Cardiac septum (tissue), 1 donor: ENCODE results near the gene MICAL2. TPM values are rescaled to one million over a fixed set of nuclear protein-coding genes. Genes with fewer than 3 reads are reported as not detected.

Experiments
- DNase-seq: peaks from one replicate; pipeline ENCODE4 v3.0.0-alpha.2; 2020; ENCODE audit warnings: low spot score
- intact Hi-C: fragments of 100-400 bp; cut with DNase I; formaldehyde crosslinking; loops from one replicate; pipeline ENCODE4 v1.14.0; 2022
- total RNA-seq: library from RNA; stranded (reverse); fragmentation: NEBNext Ultra II Directional; extraction: Animal tissue kit (Norgen Biotek cat#: 25700); gene quantifications from one replicate; pipeline ENCODE4 v1.2.1, GENCODE V29; 2021
- donor health status: DM: no; HTN: no; CAD: no.

The MICAL2 gene
- total RNA-seq, 1 donor from 2014 or later: 98.7 TPM

DNA sequence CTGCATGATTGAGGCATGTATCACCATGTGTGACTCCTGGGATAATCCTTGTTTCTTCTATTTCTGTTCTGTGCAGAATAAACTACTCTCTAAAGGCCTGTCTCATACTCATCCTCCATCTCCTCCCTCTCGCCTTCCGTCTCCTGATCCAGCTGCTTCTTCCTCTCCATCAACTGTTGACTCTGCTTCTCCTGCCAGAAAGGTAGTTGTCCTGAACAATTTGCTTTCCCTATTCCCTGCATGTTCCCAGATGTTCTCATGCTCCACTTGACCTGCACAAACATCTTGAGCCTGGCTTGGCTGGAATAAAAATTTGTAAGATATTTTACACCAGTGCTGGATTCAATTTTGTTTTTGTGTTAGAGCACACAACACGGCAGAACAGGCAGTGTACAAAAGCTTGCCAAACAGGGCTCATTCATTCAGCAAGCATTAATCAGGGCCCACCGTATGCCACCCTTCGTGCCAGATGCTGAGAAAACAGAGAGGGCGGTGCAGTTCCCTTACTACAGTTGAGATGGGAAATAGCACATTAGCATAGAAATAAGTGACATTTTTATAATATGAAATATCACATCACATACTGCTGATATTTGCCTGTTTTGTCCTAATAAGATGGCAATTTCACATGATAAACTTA, 133.6 kb downstream of the MICAL2 start:
- intact Hi-C loops: no loop called here
- no peak for DNase-seq

- no peak for DNase-seq
- intact Hi-C loops: no loop called here
These were observed 134.7 kb downstream of the MICAL2 start for GRCh38 chr11:12245091-12245490.

DNA sequence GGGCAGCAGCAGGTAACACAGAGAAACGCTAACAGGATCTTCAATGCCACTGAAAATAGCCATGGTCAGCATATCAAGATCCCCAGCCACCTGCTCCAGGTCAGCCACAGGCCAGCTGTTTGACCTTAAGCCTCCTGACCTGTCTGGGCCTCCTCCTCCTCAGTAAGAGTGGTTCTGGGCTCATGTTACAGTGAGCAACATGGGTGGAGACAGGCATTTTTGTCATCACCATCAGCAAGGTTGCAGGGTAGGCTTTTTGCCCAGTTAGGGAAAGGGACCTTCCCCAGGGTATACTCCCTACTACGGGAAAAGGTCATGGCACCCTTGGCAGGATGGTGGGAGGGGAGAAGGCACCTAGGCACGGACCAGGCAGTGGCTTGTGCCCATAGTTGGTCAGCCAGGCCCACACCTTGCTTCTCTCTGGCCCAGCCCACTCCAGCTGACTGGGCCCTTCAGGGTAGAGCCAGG, 135.2 kb downstream of the MICAL2 start:
- DNase-seq: no peak
- intact Hi-C loops: no loop called here

GRCh38 chr11:12246147-12246546, 135.8 kb downstream of the MICAL2 start:
- no peak for DNase-seq
- intact Hi-C loops: no loop called here

DNA sequence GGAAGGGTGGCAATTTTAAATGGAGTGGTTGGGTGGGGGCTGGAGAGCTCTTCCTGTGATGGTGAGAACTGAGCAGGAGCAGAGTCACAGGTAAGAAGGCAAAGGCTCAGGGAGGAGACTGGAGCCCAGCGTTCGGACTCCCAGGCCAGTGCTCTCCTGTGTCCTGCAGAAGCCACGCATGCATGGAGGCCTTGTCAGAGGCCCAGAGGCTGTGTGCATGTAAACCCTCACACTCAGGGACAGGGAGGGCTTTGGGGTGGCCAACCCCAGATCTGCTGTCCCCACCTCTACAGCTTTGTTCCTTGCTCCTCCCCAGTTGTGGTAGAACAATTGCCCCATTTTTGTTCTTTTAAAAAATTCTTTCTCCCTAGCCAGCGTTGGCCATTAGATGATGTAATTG, 136.6 kb downstream of the MICAL2 start:
- no peak for DNase-seq
- intact Hi-C loops: no loop called here

DNA sequence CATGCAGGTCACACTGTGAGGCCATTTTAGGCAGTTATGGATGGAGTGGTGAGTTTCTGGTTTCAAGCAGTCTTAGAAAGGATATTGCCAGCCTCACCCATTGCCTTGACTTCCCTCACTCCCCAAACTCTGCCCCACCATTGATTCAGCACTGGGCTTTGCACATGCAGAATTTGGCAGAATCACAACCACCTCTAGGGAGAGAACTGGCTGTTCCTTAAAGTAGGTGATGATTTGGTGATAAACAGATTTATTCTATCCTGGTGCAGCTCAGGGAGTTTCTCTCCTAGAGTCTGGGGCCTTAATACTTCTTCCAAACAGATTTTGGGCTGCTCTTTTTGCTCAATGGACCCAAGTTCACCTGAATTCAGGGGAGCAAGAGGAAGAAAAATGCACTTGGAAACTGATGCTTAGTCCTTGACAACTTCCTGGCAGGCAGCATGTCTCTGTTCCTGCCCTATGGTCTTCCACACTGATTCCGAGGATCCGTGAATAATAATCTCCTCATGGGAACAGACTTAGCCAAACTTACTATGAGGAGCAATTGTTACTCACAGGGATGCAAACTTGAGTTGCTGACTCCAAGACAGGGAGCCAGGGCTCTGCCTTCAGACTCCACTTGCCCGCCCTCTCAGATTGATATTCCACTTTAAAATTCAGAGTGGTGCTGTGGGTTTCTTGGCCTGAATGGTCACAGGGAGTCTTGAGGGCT, 137.3 kb downstream of the MICAL2 start:
- DNase-seq: no peak
- intact Hi-C loops: no loop called here

DNA sequence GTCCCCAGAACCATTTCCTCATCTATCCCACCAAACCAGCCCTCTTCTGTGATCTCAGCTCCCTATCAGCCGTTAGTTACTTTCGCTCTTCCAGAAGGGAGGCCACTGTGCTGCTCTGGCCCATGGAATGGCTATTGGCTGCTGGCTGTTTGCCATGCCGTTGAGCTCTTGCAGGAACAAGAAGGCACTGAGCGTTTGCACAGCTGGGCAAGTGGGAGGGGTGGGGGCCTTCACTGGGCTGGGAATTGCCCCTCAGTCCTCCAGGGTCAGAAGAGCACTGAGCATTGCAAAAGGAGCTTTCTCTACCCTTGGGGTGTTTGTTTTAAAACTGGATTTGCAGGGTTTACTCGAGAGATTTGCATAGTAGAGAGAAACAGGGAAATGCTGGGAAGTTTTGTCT, 137.9 kb downstream of the MICAL2 start:
- intact Hi-C loops: no loop called here
- DNase-seq: no peak

- intact Hi-C loops: no loop called here
These were observed 139.3 kb downstream of the MICAL2 start for GRCh38 chr11:12249590-12250260.

GRCh38 chr11:12251666-12252560, 141.5 kb downstream of the MICAL2 start:
- DNase-seq: no peak
- intact Hi-C loops: no loop called here

More at GRCh38 chr11:12249590-12250260, 139.3 kb downstream of the MICAL2 start:
- no peak for DNase-seq

- no peak for DNase-seq
- intact Hi-C loops: no loop called here
These were observed 143.5 kb downstream of the MICAL2 start for GRCh38 chr11:12253843-12254281.

DNA sequence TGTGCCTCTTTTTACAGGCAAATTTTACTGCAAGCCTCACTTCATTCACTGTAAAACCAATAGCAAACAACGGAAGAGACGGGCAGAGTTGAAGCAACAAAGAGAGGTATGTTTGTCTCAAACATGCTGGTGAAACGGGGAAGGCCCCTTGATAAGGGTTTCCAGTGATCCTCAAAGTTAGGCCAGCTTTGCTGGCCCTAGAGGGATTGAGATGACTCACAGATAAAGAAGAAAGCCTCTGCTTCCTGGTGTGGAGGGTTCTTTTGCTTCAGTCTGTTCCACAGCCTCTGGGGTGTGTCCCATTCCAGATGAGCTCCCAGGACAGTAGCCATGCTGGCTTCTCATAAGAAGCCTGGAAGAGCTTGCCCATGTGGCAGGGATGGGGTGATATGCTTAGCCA, 148.1 kb downstream of the MICAL2 start:
- no peak for DNase-seq
- intact Hi-C loops: no loop called here

GRCh38 chr11:12259956-12260355, 149.6 kb downstream of the MICAL2 start:
- intact Hi-C loops: no loop called here
- DNase-seq: no peak

DNA sequence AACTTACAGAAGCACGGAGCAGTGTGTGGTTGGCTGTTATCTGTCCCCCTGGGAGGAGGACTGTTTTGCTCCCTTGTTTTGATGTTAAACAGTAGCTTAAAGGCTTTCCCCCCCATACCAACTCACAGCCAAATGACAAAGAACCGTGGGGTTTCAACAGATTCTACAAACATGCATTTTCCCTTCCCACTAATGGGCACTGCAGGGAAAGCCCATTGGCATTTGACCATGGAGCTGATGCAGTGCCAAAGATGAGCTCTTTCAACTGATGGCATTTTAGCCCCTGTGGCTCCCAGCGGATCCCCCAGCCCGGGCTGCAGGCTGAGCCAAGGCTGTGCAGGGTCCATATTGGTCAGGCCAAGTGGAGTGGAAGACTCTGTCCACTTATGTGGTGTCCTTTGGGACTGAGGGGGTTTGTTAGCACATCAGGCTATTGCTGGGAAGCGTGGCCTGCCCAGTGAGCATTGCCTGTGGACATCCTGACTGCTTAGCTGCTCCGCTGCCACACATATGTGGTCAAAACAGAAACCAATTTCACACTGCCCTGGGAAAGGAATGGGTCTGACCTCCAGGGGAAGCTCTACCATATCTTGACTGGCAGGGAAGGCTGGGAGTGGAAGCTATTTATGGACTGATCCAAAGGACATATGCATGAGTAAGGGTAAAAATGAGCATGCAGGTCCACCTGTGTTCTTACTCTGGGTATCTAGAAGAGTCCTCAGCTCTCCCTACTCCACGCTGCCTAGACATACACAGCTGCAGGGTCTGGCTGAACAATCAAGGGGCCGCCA, 150.5 kb downstream of the MICAL2 start:
- intact Hi-C loops: no loop called here
- no peak for DNase-seq

GRCh38 chr11:12261551-12261950, 151.2 kb downstream of the MICAL2 start:
- intact Hi-C loops: no loop called here
- DNase-seq: no peak

DNA sequence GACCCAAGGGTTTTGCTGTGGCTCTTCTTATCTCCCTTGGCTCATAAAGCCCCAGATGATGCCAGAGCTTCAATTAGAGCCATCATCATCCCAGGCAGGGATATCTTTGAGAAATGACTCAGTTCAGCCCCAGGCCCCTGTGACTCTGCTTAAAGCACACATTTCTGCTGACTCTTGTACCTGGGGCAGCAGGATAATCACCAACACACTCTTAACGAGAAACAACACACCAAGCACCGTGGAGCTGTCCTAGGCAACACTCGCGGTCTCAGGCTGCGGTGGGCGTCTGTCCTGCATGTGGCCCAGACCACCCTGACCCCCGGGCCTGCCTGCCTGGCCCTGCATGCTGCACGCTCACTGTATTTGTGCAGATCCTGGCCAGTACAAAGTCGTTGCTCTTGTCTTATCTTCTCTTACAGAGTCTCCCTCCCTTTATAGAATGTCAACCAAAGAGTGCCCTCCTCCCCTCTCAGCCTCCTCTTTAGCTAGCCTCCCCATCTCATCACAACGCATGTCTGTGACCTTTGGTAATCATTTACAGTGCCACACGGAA, 152.8 kb downstream of the MICAL2 start:
- DNase-seq: no peak
- intact Hi-C loops: no loop called here

DNA sequence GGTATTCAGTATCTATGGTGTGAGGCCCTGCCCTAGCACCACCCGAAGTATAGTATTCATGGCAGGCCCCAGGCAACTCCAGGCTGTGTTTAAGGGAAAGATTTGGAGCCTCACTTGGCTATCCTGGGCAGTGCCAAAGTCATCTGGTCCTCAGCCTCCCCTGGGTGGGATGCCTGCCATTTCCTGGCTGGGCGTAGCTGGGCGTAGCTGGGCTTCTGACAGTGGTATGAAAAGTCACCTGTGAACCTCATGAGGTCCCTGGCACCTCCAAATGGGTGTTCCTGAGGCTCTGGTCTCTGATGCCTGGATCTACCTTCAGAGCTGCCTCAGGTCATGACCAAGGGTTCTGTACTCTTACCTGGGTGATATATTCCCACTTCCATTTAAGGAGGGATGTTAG, 154.0 kb downstream of the MICAL2 start:
- DNase-seq: no peak
- intact Hi-C loops: no loop called here

- no peak for DNase-seq
- intact Hi-C loops: no loop called here
These were observed 155.7 kb downstream of the MICAL2 start for GRCh38 chr11:12266132-12266531.

DNA sequence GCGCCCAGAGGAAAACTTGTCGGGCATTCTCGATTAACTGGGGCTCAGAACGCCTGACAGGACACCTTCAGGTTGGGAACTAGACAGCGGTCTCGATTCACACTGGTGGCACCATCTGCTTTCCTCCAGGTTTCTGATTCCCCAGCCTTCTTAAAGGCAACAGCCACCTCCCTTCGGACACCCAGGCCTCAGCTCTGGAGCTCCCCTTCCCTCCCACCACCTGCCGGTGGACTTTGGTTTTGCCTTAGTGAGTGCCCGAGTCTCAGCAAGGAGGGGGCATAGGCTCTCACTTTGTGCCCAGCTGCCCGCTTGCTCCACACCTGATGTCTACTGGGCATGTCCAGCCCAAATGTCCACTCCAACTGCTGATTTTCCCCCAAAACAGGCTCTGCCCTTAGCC, 156.6 kb downstream of the MICAL2 start:
- DNase-seq: no peak
- intact Hi-C loops: no loop called here

- intact Hi-C loops: no loop called here
- DNase-seq: no peak
These were observed 157.5 kb downstream of the MICAL2 start for GRCh38 chr11:12267921-12268320.
